ENCODE measurements around the gene FCN1.

FCN1 gene

GRCh38 chr9:134889386-134890154 is 28.1 kb downstream of the FCN1 start:
- no peak for DNase-seq

GRCh38 chr9:134888603-134889190 is 29.0 kb downstream of the FCN1 start:
- DNase-seq: no peak

- DNase-seq: no peak
Measured at GRCh38 chr9:134887686-134888602, 29.8 kb downstream of the FCN1 start.

- DNase-seq: no peak
Measured at GRCh38 chr9:134887219-134887618, 30.5 kb downstream of the FCN1 start.

- no peak for DNase-seq
Measured at GRCh38 chr9:134886413-134886913, 31.2 kb downstream of the FCN1 start.

- no peak for DNase-seq
Measured at GRCh38 chr9:134885679-134886412, 31.9 kb downstream of the FCN1 start.

- DNase-seq: no peak
Measured at GRCh38 chr9:134885001-134885678, 32.6 kb downstream of the FCN1 start.

GRCh38 chr9:134884492-134884891 is 33.2 kb downstream of the FCN1 start:
- DNase-seq: no peak

GRCh38 chr9:134883040-134883782 is 34.5 kb downstream of the FCN1 start:
- DNase-seq: no peak

- DNase-seq: no peak
Measured at GRCh38 chr9:134882204-134882785, 35.4 kb downstream of the FCN1 start.

- no peak for DNase-seq
Measured at GRCh38 chr9:134881313-134881670, 36.4 kb downstream of the FCN1 start.

- DNase-seq: no peak
Measured at GRCh38 chr9:134880484-134881312, 37.0 kb downstream of the FCN1 start, which contains the start of gene FCN2. Gene FCN2, plus strand, starts transcription at chr9:134880810. Its CDS starts 12 bp downstream, at chr9:134880822.

GRCh38 chr9:134879664-134880483 is 37.8 kb downstream of the FCN1 start:
- no peak for DNase-seq

GRCh38 chr9:134877541-134877940 is 40.2 kb downstream of the FCN1 start:
- no peak for DNase-seq

GRCh38 chr9:134875371-134875770 is 42.3 kb downstream of the FCN1 start:
- no peak for DNase-seq

- DNase-seq: no peak
Measured at GRCh38 chr9:134872482-134873231, 45.1 kb downstream of the FCN1 start.

- no peak for DNase-seq
Measured at GRCh38 chr9:134871697-134872340, 45.9 kb downstream of the FCN1 start.

Measured in CD4-positive, alpha-beta T cell treated with Interleukin-12 subunit alpha and Interleukin-12 subunit beta, for 1 hour (primary cell).